Fibroblast of villous mesenchyme (primary cell): Measurements from ENCODE around the gene MAP2K5. TPM values are rescaled to one million over a fixed set of nuclear protein-coding genes. Genes with fewer than 3 reads are reported as not detected.

ENCODE experiments used
- DNase-seq: peaks from one replicate; pipeline ENCODE4 v3.0.0-alpha.2; 2010; ENCODE audit warnings: low read depth
- H3K4me3 ChIP-seq: 2 replicates; pipeline ENCODE4 v1.5.1; 2011; ENCODE audit warnings: low read depth, mild to moderate bottlenecking, low read length
- CTCF ChIP-seq: IDR thresholded peaks from 2 replicates; pipeline ENCODE4 v1.5.1; 2012; ENCODE audit warnings: low read depth, mild to moderate bottlenecking, low read length; ENCODE audit not compliant: insufficient read depth
- total RNA-seq: library from RNA; depleted of rRNA; stranded (reverse); fragments of >200 nt; gene quantifications from 2 replicates; pipeline ENCODE4 v1.2.3, GENCODE V29; 2012

Gene MAP2K5
- total RNA-seq, 1 donor, result 6.9 TPM

- H3K4me3 ChIP-seq, result no peak overlapping the region
- no peak for DNase-seq
- no peak for TF ChIP-seq CTCF
Measured at GRCh38 chr15:67505675-67506572, 36.6 kb upstream of the MAP2K5 start.

- no peak for TF ChIP-seq CTCF
- H3K4me3 ChIP-seq, result no peak overlapping the region
- peak; percentile 58 for DNase-seq
Measured at GRCh38 chr15:67506775-67507747, 35.4 kb upstream of the MAP2K5 start.

- no peak for TF ChIP-seq CTCF
- DNase-seq, result no peak
- no peak overlapping the region for H3K4me3 ChIP-seq
Measured at GRCh38 chr15:67508407-67508806, 34.1 kb upstream of the MAP2K5 start.

- no peak for DNase-seq
- H3K4me3 ChIP-seq, result no peak overlapping the region
- TF ChIP-seq CTCF, result no peak
Measured at GRCh38 chr15:67509918-67510317, 32.6 kb upstream of the MAP2K5 start.

GRCh38 chr15:67510597-67511190, 31.8 kb upstream of the MAP2K5 start:
- TF ChIP-seq CTCF, result no peak
- peak; percentile 54 for DNase-seq
- no peak overlapping the region for H3K4me3 ChIP-seq

GRCh38 chr15:67511606-67512005, 30.9 kb upstream of the MAP2K5 start:
- H3K4me3 ChIP-seq, result no peak overlapping the region

More at GRCh38 chr15:67511606-67512005, 30.9 kb upstream of the MAP2K5 start:
- TF ChIP-seq CTCF, result no peak
- peak; percentile 13 for DNase-seq
